ENCODE measurements around the gene ST8SIA2.

- no peak for TF ChIP-seq TAF1 (IDR thresholded peaks at IDR 0.05; ENCODE audit: borderline replicate concordance, insufficient read depth, low read length)
- TF ChIP-seq REST (IDR thresholded peaks at IDR 0.05; ENCODE audit: insufficient read depth in 1 of 2, low read depth in 2 of 2, low read length in 2 of 2) = no peak
Observed at GRCh38 chr15:92385096-92385495, 8.6 kb upstream of the ST8SIA2 start.
